EL (cell line): ENCODE measurements around the gene RGS17.
"Not testable (repeated sequence)": the region's sequence is repeated elsewhere in the genome, so short reads cannot be mapped to it uniquely, and the experiment has no call there.

Experiments used
- DNase-seq: peaks from one replicate; pipeline ENCODE4 v3.0.0-alpha.2; 2016

Gene RGS17

GRCh38 chr6:153028963-153029362 lies 102.1 kb downstream of the RGS17 start:
- DNase-seq, result no peak

GRCh38 chr6:153028286-153028685 lies 102.8 kb downstream of the RGS17 start:
- no peak for DNase-seq

- no peak for DNase-seq
These were observed 103.6 kb downstream of the RGS17 start for GRCh38 chr6:153027480-153027879.

GRCh38 chr6:153024709-153025017 lies 106.4 kb downstream of the RGS17 start:
- no peak for DNase-seq

GRCh38 chr6:153023977-153024708 lies 106.9 kb downstream of the RGS17 start:
- DNase-seq, result peak; percentile 55

- DNase-seq, result no peak
These were observed 112.7 kb downstream of the RGS17 start for GRCh38 chr6:153018355-153018754.

- DNase-seq, result no peak
These were observed 114.2 kb downstream of the RGS17 start for GRCh38 chr6:153016846-153017245.

- peak; percentile 4 for DNase-seq
These were observed 115.9 kb downstream of the RGS17 start for GRCh38 chr6:153015094-153015640.

GRCh38 chr6:153013438-153013837 lies 117.6 kb downstream of the RGS17 start:
- DNase-seq, result no peak

GRCh38 chr6:153012856-153013255 lies 118.2 kb downstream of the RGS17 start:
- DNase-seq, result no peak

- DNase-seq, result no peak
These were observed 127.8 kb downstream of the RGS17 start for GRCh38 chr6:153003366-153003690.

GRCh38 chr6:153002613-153003365 lies 128.3 kb downstream of the RGS17 start, which contains the start of gene MTRF1L:
Gene MTRF1L (minus strand): TSS chr6:153002709. CDS start chr6:153002685, 24 bp downstream.
- DNase-seq, result peak; percentile 98

- peak; percentile 31 for DNase-seq
These were observed 129.1 kb downstream of the RGS17 start for GRCh38 chr6:153001767-153002612.

- not testable (repeated sequence) for DNase-seq
These were observed 130.3 kb downstream of the RGS17 start for GRCh38 chr6:153000790-153001189.

GRCh38 chr6:153000243-153000642 lies 130.8 kb downstream of the RGS17 start:
- no peak for DNase-seq

GRCh38 chr6:152999538-152999937 lies 131.5 kb downstream of the RGS17 start:
- not testable (repeated sequence) for DNase-seq

GRCh38 chr6:152993847-152994246 lies 137.2 kb downstream of the RGS17 start:
- DNase-seq, result no peak

- DNase-seq, result no peak
These were observed 137.7 kb downstream of the RGS17 start for GRCh38 chr6:152993431-152993830.

- no peak for DNase-seq
These were observed 144.1 kb downstream of the RGS17 start for GRCh38 chr6:152986978-152987377.

GRCh38 chr6:152985300-152985699 lies 145.8 kb downstream of the RGS17 start:
- DNase-seq, result not testable (repeated sequence)

GRCh38 chr6:152984513-152984872 lies 146.6 kb downstream of the RGS17 start:
- no peak for DNase-seq

GRCh38 chr6:152983637-152984512 lies 147.2 kb downstream of the RGS17 start:
- peak; percentile 85 for DNase-seq
